PFSK-1 (cell line): ENCODE measurements around the gene SLFN12L.

Experiments used
- FOXP2 ChIP-seq: optimal IDR thresholded peaks from 2 replicates; pipeline ENCODE3; 2011; ENCODE audit warnings: borderline replicate concordance, control low read depth, inconsistent platforms; ENCODE audit not compliant: insufficient read depth; ENCODE audit errors: extremely low read length, extremely low read depth
- POLR2AphosphoS5 ChIP-seq: IDR thresholded peaks from 2 replicates; pipeline ENCODE4 v1.6.1; 2012; ENCODE audit warnings: low read depth, mild to moderate bottlenecking, control low read depth, low read length, moderate library complexity
- REST ChIP-seq, 2 experiments: IDR thresholded peaks; 2 replicates each; pipeline versions ENCODE4 v1.6.1 to v1.8.0; 2011 to 2012; ENCODE audit warnings: low read depth in 2 of 2, low read length in 2 of 2, control low read depth in 1 of 2, inconsistent platforms in 1 of 2, mild to moderate bottlenecking in 1 of 2, moderate library complexity in 1 of 2; ENCODE audit not compliant: insufficient read depth in 1 of 2
- SIN3A ChIP-seq: IDR thresholded peaks from 2 replicates; pipeline ENCODE4 v1.6.1; 2012; ENCODE audit warnings: mild to moderate bottlenecking, low read length, moderate library complexity, borderline replicate concordance; ENCODE audit not compliant: insufficient read depth
- TAF1 ChIP-seq: IDR thresholded peaks from 2 replicates; pipeline ENCODE4 v1.6.1; 2012; ENCODE audit warnings: low read length, control low read depth, borderline replicate concordance; ENCODE audit not compliant: insufficient read depth

GRCh38 chr17:35542990-35543389 lies 5.5 kb upstream of the SLFN12L start:
- TF ChIP-seq POLR2AphosphoS5 = no peak
- no peak for TF ChIP-seq REST (IDR thresholded peaks at IDR 0.05; ENCODE audit: insufficient read depth in 1 of 2, low read depth in 2 of 2, low read length in 2 of 2)
- no peak for TF ChIP-seq TAF1
- no peak for TF ChIP-seq FOXP2
- TF ChIP-seq SIN3A = no peak
